ENCODE results near the gene DISC1. TPM values are rescaled to one million over a fixed set of nuclear protein-coding genes. Genes with fewer than 3 reads are reported as not detected.

DISC1 gene
- total and polyA plus RNA-seq, 7 experiments from 2014 or later, result 7.8 to 33.8 (median 17.1) TPM

DNA sequence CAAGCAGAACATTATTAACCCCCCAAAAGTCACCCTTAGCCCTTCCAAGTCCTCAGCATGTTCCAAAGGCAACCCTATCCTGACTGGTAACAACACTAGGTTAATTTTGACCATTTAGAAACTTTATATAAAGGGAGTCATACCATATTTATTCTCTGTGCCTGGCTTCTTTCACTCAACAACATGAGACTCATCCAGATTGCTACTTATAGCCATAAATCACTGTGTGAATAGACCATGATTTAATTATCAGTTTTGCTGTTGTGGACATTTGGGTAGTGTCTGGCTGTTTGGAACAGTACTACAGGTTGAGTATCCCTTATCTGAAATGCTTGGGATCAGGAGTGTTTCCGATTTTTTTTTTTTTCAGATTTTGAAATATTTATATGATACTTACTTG lies 252.1 kb downstream of the DISC1 start:
- ChIA-PET CTCF (interaction anchor here (0.7 kb wide), 1 partner anchor 468 kb away, joined by 3 read pairs; no protein-coding TSS in a partner anchor), POLR2A (no interaction called here)
- no peak overlapping the region for H3K4me3 Mint-ChIP-seq
- intact Hi-C loops (cut with micrococcal nuclease), result no loop called here
- no peaks in the 10 kb centered on the region for H3K27me3 ChIP-seq (ENCODE audit: control insufficient read depth in 2 of 2, insufficient read depth in 2 of 2, low read length in 2 of 2)
- no peaks in the 10 kb centered on the region for H3K27me3 Mint-ChIP-seq
- no peak for ATAC-seq
- DNase-seq, result no peak
- peaks cover 0 to 8% (median 0%) of the 10 kb centered on the region in 3 experiments for H3K36me3 ChIP-seq (ENCODE audit: control insufficient read depth in 2 of 3, insufficient read depth in 3 of 3, low read length in 3 of 3)
- no peak overlapping the region for H3K27ac ChIP-seq (ENCODE audit: low read depth, low read length)
- peaks cover 0 to 8% (median 0%) of the 10 kb centered on the region in 3 experiments for H3K9me3 ChIP-seq (ENCODE audit: control insufficient read depth in 2 of 3, low read length in 3 of 3)
- peaks cover 9 to 48% (median 23%) of the 10 kb centered on the region in 5 donors for H3K36me3 Mint-ChIP-seq
- H3K9me3 Mint-ChIP-seq, result peaks cover 0 to 8% (median 4%) of the 10 kb centered on the region in 11 donors
- peaks cover 0 to 22% (median 15%) of the 10 kb centered on the region in 7 donors for H3K4me1 Mint-ChIP-seq
- H3K4me1 ChIP-seq (ENCODE audit: control insufficient read depth in 2 of 2, insufficient read depth in 2 of 2, low read length in 2 of 2), result no peaks in the 10 kb centered on the region
- no peak overlapping the region for H3K27ac Mint-ChIP-seq
- no peak overlapping the region for H3K4me3 ChIP-seq (ENCODE audit: low read length)

DNA sequence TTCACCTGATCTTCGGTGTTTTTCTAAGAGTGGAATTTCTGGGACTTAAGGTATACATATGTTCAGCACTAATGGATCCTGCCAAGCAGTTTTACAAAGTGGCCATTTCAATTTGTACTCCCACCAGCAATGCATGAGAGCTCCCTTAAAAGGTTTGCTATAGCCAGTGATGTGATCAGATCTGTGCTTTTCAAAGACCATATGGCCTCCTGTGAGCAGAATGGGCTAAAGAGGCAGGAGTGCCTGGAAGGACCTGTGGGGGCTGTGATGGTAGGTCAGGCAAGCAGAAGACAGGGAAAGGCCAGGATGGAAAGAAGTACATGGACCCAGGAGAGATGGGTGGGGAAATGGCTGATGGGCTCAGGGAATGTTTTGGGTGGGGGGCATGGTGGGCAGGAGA lies 252.7 kb downstream of the DISC1 start:
- no peak overlapping the region for H3K4me3 ChIP-seq (ENCODE audit: low read length)
- intact Hi-C loops (cut with micrococcal nuclease), result no loop called here
- H3K27me3 ChIP-seq (ENCODE audit: control insufficient read depth in 2 of 2, insufficient read depth in 2 of 2, low read length in 2 of 2), result no peaks in the 10 kb centered on the region
- peaks cover 9 to 48% (median 23%) of the 10 kb centered on the region in 5 donors for H3K36me3 Mint-ChIP-seq
- no peaks in the 10 kb centered on the region for H3K4me1 ChIP-seq (ENCODE audit: control insufficient read depth in 2 of 2, insufficient read depth in 2 of 2, low read length in 2 of 2)
- no peak for DNase-seq
- H3K27ac Mint-ChIP-seq, result no peak overlapping the region
- peaks cover 0 to 8% (median 0%) of the 10 kb centered on the region in 3 experiments for H3K36me3 ChIP-seq (ENCODE audit: control insufficient read depth in 2 of 3, insufficient read depth in 3 of 3, low read length in 3 of 3)
- H3K4me1 Mint-ChIP-seq, result peaks cover 0 to 22% (median 15%) of the 10 kb centered on the region in 7 donors
- H3K9me3 Mint-ChIP-seq, result peaks cover 0 to 8% (median 4%) of the 10 kb centered on the region in 11 donors
- CTCF ChIA-PET, result no interaction called here
- POLR2A ChIA-PET, result interaction anchor here (1.0 kb wide), 1 partner anchor 53 kb away, joined by 3 read pairs; no protein-coding TSS in a partner anchor
- no peak overlapping the region for H3K4me3 Mint-ChIP-seq
- no peak for ATAC-seq
- peaks cover 0 to 8% (median 0%) of the 10 kb centered on the region in 3 experiments for H3K9me3 ChIP-seq (ENCODE audit: control insufficient read depth in 2 of 3, low read length in 3 of 3)
- no peaks in the 10 kb centered on the region for H3K27me3 Mint-ChIP-seq
- H3K27ac ChIP-seq (ENCODE audit: low read depth, low read length), result no peak overlapping the region

DNA sequence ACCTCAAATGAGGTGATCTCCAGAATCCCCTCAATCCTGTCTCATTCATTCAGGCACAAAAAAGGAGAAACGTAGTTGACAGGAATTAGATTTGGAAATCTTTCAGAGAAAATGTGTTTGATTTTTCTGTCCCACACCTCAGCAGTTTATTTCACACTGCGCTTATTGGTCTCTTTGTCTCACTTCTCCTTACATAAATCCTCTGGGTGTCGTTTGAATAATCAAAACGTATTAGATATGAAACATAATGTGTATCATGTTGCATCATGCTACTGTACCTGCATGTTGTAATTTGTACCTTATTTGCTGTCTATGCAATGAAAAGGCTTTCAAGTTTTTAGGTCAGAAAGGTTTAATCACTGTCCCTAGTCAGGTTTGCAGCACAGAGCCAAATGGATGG lies 255.7 kb downstream of the DISC1 start:
- Mint-ChIP-seq H3K4me3 (no peak overlapping the region), H3K27ac (peak overlapping the region in 1 of 9 donors; percentile 27), H3K36me3 (peaks cover 0 to 45% (median 17%) of the 10 kb centered on the region in 5 donors), H3K9me3 (peaks cover 0 to 3% (median 0%) of the 10 kb centered on the region in 11 donors), H3K4me1 (peaks cover 0 to 25% (median 15%) of the 10 kb centered on the region in 7 donors), H3K27me3 (no peaks in the 10 kb centered on the region)
- no peaks in the 10 kb centered on the region for H3K4me1 ChIP-seq (ENCODE audit: control insufficient read depth in 2 of 2, insufficient read depth in 2 of 2, low read length in 2 of 2)
- intact Hi-C loops (cut with micrococcal nuclease), result no loop called here
- H3K4me3 ChIP-seq (ENCODE audit: low read length), result no peak overlapping the region
- ChIA-PET CTCF (no interaction called here), POLR2A (no interaction called here)
- H3K27me3 ChIP-seq (ENCODE audit: control insufficient read depth in 2 of 2, insufficient read depth in 2 of 2, low read length in 2 of 2), result no peaks in the 10 kb centered on the region
- H3K9me3 ChIP-seq (ENCODE audit: control insufficient read depth in 2 of 3, low read length in 3 of 3), result no peaks in the 10 kb centered on the region
- H3K36me3 ChIP-seq (ENCODE audit: control insufficient read depth in 2 of 3, insufficient read depth in 3 of 3, low read length in 3 of 3), result no peaks in the 10 kb centered on the region
- ATAC-seq (no peak), DNase-seq (no peak)
- H3K27ac ChIP-seq (ENCODE audit: low read depth, low read length), result no peak overlapping the region

DNA sequence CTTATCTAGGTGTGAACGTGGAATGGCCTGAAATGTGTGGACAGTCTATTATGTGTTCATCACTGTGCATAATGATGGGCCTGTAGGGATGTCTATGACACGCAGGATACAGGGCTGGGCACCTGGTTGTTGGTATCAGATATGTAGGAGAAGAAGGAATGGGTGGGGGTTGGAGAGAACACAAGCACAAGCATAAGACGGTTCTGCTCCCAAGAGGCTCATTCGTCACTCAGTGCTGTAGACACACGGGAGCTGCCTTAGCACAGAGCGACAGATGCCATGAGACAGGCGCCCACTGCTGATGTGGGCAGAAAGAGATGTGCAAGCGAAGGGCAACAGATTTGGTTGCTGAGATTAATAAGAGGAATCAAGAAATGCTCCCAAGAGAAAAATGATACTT lies 256.2 kb downstream of the DISC1 start:
- ATAC-seq, result no peak
- ChIA-PET POLR2A (no interaction called here), CTCF (no interaction called here)
- intact Hi-C loops (cut with micrococcal nuclease), result no loop called here
- no peak overlapping the region for H3K4me3 Mint-ChIP-seq
- H3K36me3 Mint-ChIP-seq, result peaks cover 0 to 46% (median 18%) of the 10 kb centered on the region in 5 donors
- DNase-seq, result no peak
- no peak overlapping the region for H3K27ac ChIP-seq (ENCODE audit: low read depth, low read length)
- no peaks in the 10 kb centered on the region for H3K27me3 Mint-ChIP-seq
- H3K4me1 ChIP-seq (ENCODE audit: control insufficient read depth in 2 of 2, insufficient read depth in 2 of 2, low read length in 2 of 2), result no peaks in the 10 kb centered on the region
- H3K9me3 ChIP-seq (ENCODE audit: control insufficient read depth in 2 of 3, low read length in 3 of 3), result no peaks in the 10 kb centered on the region
- H3K36me3 ChIP-seq (ENCODE audit: control insufficient read depth in 2 of 3, insufficient read depth in 3 of 3, low read length in 3 of 3), result no peaks in the 10 kb centered on the region
- H3K4me1 Mint-ChIP-seq, result peaks cover 0 to 25% (median 15%) of the 10 kb centered on the region in 7 donors
- H3K27me3 ChIP-seq (ENCODE audit: control insufficient read depth in 2 of 2, insufficient read depth in 2 of 2, low read length in 2 of 2), result no peaks in the 10 kb centered on the region
- H3K4me3 ChIP-seq (ENCODE audit: low read length), result no peak overlapping the region
- H3K27ac Mint-ChIP-seq, result peak overlapping the region in 1 of 9 donors; percentile 27
- peaks cover 0 to 3% (median 0%) of the 10 kb centered on the region in 11 donors for H3K9me3 Mint-ChIP-seq

DNA sequence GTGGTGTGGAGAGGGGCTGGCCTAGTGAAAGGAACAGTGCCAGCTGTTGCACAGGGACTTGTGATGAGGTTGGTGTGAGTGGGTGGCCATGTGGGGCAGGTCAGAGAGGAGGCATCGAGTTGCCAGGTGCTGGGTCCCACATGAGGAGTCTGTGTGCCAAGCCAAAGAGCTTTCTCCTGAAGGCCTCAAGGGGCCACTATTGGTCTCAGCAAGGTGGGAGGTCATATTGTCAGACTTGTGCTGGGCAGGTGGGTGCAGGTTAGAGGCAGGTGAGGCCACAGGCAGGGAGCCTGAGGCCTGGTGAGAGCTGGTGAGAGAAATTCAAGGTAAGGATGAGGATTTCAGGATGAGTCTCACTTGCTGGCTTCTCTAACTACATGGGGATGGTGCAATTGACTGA lies 256.8 kb downstream of the DISC1 start:
- Mint-ChIP-seq H3K27ac (peak overlapping the region in 5 of 9 donors; percentile 18 to 90 (median 58)), H3K9me3 (peaks cover 0 to 3% (median 0%) of the 10 kb centered on the region in 11 donors), H3K4me1 (peaks cover 0 to 28% (median 14%) of the 10 kb centered on the region in 7 donors), H3K27me3 (no peaks in the 10 kb centered on the region), H3K36me3 (peaks cover 3 to 51% (median 18%) of the 10 kb centered on the region in 5 donors), H3K4me3 (peak overlapping the region in 1 of 10 donors; percentile 6)
- Histone ChIP-seq H3K9me3 (ENCODE audit: control insufficient read depth in 2 of 3, low read length in 3 of 3) (no peaks in the 10 kb centered on the region), H3K4me3 (ENCODE audit: low read length) (no peak overlapping the region), H3K27me3 (ENCODE audit: control insufficient read depth in 2 of 2, insufficient read depth in 2 of 2, low read length in 2 of 2) (no peaks in the 10 kb centered on the region), H3K36me3 (ENCODE audit: control insufficient read depth in 2 of 3, insufficient read depth in 3 of 3, low read length in 3 of 3) (no peaks in the 10 kb centered on the region), H3K27ac (ENCODE audit: low read depth, low read length) (no peak overlapping the region), H3K4me1 (ENCODE audit: control insufficient read depth in 2 of 2, insufficient read depth in 2 of 2, low read length in 2 of 2) (no peaks in the 10 kb centered on the region)
- intact Hi-C loops (cut with micrococcal nuclease), result no loop called here
- ATAC-seq, result no peak
- POLR2A ChIA-PET, result no interaction called here
- no peak for DNase-seq
- CTCF ChIA-PET, result interaction anchor here (1.3 kb wide), 1 partner anchor 48 kb away, joined by 9 read pairs; no protein-coding TSS in a partner anchor

DNA sequence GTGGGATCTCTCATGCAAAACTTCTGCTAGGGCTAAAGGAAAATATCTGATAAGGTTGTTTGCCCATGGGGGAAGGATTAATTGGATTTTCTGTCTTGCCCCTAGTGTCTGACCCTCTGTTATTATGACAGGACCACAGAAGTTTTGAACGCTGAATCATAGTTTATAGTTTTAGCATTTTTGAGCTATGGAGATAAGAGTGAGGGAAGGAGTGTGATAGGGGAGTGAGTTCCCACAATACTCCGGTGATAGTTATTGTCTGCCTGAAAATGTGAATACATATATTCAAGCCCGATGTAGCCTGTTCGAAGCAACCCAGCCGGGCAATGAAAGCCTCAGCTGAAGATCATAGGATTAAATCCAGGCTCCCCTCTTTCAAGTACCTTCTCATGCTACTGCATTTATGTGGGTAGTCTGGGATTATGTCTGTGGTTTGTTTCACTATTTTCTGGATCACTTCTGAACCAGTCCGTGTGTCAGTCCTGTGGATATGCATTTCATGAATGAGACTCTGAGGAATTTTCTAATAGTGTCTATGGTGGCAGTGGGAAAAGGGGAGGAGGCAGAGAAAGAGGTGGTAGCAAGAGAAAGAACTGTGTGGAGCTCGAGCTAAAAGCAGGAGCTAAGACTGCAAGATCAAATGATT lies 258.7 kb downstream of the DISC1 start:
- Histone ChIP-seq H3K9me3 (ENCODE audit: control insufficient read depth in 2 of 3, low read length in 3 of 3) (no peaks in the 10 kb centered on the region), H3K4me1 (ENCODE audit: control insufficient read depth in 2 of 2, insufficient read depth in 2 of 2, low read length in 2 of 2) (no peaks in the 10 kb centered on the region), H3K36me3 (ENCODE audit: control insufficient read depth in 2 of 3, insufficient read depth in 3 of 3, low read length in 3 of 3) (no peaks in the 10 kb centered on the region), H3K27ac (ENCODE audit: low read depth, low read length) (no peak overlapping the region), H3K27me3 (ENCODE audit: control insufficient read depth in 2 of 2, insufficient read depth in 2 of 2, low read length in 2 of 2) (no peaks in the 10 kb centered on the region), H3K4me3 (ENCODE audit: low read length) (no peak overlapping the region)
- intact Hi-C loops (cut with micrococcal nuclease), result no loop called here
- CTCF ChIA-PET, result interaction anchor here (0.6 kb wide), 1 partner anchor 34 kb away, joined by 3 read pairs; no protein-coding TSS in a partner anchor
- peaks cover 3 to 55% (median 25%) of the 10 kb centered on the region in 5 donors for H3K36me3 Mint-ChIP-seq
- no peaks in the 10 kb centered on the region for H3K27me3 Mint-ChIP-seq
- POLR2A ChIA-PET, result no interaction called here
- peaks cover 0 to 1% (median 0%) of the 10 kb centered on the region in 11 donors for H3K9me3 Mint-ChIP-seq
- H3K4me3 Mint-ChIP-seq, result no peak overlapping the region
- no peak for ATAC-seq
- no peak for DNase-seq
- H3K4me1 Mint-ChIP-seq, result peaks cover 0 to 37% (median 16%) of the 10 kb centered on the region in 7 donors
- no peak overlapping the region for H3K27ac Mint-ChIP-seq

DNA sequence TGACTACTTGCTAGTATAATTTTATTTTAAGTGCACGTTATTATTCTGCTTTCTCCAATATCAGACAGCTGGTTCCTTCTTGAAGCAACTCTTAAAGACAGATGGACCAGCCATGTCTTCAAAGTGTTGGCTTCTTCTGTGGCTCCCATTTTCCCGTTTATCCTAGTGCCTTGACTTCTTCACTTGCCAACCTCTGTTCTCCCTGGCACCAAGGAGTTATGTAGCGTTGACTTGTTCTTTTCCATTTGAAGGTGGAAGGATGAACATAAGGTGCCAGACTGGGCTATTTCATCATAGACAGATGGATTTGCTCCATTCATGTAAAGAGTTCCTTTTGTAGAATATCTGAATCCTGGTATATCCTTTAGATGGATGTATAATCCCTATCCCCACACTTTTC lies 260.6 kb downstream of the DISC1 start:
- Histone ChIP-seq H3K4me1 (ENCODE audit: control insufficient read depth in 2 of 2, insufficient read depth in 2 of 2, low read length in 2 of 2) (no peaks in the 10 kb centered on the region), H3K9me3 (ENCODE audit: control insufficient read depth in 2 of 3, low read length in 3 of 3) (no peaks in the 10 kb centered on the region), H3K27ac (ENCODE audit: low read depth, low read length) (no peak overlapping the region), H3K4me3 (ENCODE audit: low read length) (no peak overlapping the region), H3K27me3 (ENCODE audit: control insufficient read depth in 2 of 2, insufficient read depth in 2 of 2, low read length in 2 of 2) (no peaks in the 10 kb centered on the region), H3K36me3 (ENCODE audit: control insufficient read depth in 2 of 3, insufficient read depth in 3 of 3, low read length in 3 of 3) (no peaks in the 10 kb centered on the region)
- Mint-ChIP-seq H3K27me3 (no peaks in the 10 kb centered on the region), H3K4me3 (no peak overlapping the region), H3K9me3 (peaks cover 0 to 2% (median 0%) of the 10 kb centered on the region in 11 donors), H3K36me3 (peaks cover 3 to 52% (median 26%) of the 10 kb centered on the region in 5 donors), H3K27ac (no peak overlapping the region), H3K4me1 (peaks cover 0 to 30% (median 15%) of the 10 kb centered on the region in 7 donors)
- ChIA-PET POLR2A (no interaction called here), CTCF (no interaction called here)
- no peak for DNase-seq
- ATAC-seq, result no peak
- intact Hi-C loops (cut with micrococcal nuclease), result no loop called here
